Mononuclear cell (primary cell): ENCODE results near the gene LGR6. TPM values are rescaled to one million over a fixed set of nuclear protein-coding genes. Genes with fewer than 3 reads are reported as not detected.

Experiments
- H3K27me3 ChIP-seq: 2 replicates; pipeline ENCODE4 v1.6.0; 2011; ENCODE audit warnings: low read length, control low read depth; ENCODE audit not compliant: insufficient read depth
- H3K4me1 ChIP-seq: 2 replicates; pipeline ENCODE4 v1.5.1; 2011; ENCODE audit warnings: mild to moderate bottlenecking, low read length, control low read depth; ENCODE audit not compliant: insufficient read depth
- H3K4me3 ChIP-seq: 2 replicates; pipeline ENCODE4 v1.5.1; 2011; ENCODE audit warnings: mild to moderate bottlenecking, low read length, moderate library complexity
- H3K9me3 ChIP-seq: 2 replicates; pipeline ENCODE4 v1.5.1; 2011; ENCODE audit warnings: low read depth, mild to moderate bottlenecking, control low read depth, low read length
- total RNA-seq: library from RNA; depleted of rRNA; stranded (reverse); fragments of >200 nt; gene quantifications from one replicate; pipeline ENCODE4 v1.2.3, GENCODE V29; 2012

The LGR6 gene
- total RNA-seq, 1 donor: 1.3 TPM

- Histone ChIP-seq H3K27me3 (no peaks in the 10 kb centered on the region), H3K4me3 (no peak overlapping the region), H3K9me3 (no peaks in the 10 kb centered on the region), H3K4me1 (peaks cover 12% of the 10 kb centered on the region)
These were observed 98.5 kb downstream of the LGR6 start for GRCh38 chr1:202291961-202292712.

- no peaks in the 10 kb centered on the region for H3K27me3 ChIP-seq
- H3K4me3 ChIP-seq: no peak overlapping the region
- peaks cover 12% of the 10 kb centered on the region for H3K4me1 ChIP-seq
- H3K9me3 ChIP-seq: no peaks in the 10 kb centered on the region
These were observed 99.2 kb downstream of the LGR6 start for GRCh38 chr1:202292773-202293172.

GRCh38 chr1:202293569-202293968, 100.0 kb downstream of the LGR6 start:
- Histone ChIP-seq H3K4me3 (no peak overlapping the region), H3K9me3 (no peaks in the 10 kb centered on the region), H3K27me3 (no peaks in the 10 kb centered on the region), H3K4me1 (peaks cover 12% of the 10 kb centered on the region)

- no peaks in the 10 kb centered on the region for H3K4me1 ChIP-seq
- no peaks in the 10 kb centered on the region for H3K9me3 ChIP-seq
- no peaks in the 10 kb centered on the region for H3K27me3 ChIP-seq
- no peak overlapping the region for H3K4me3 ChIP-seq
These were observed 108.6 kb downstream of the LGR6 start for GRCh38 chr1:202302166-202302565.

GRCh38 chr1:202304375-202304774, 110.8 kb downstream of the LGR6 start:
- H3K4me3 ChIP-seq: no peak overlapping the region
- H3K9me3 ChIP-seq: no peaks in the 10 kb centered on the region
- H3K4me1 ChIP-seq: no peaks in the 10 kb centered on the region
- no peaks in the 10 kb centered on the region for H3K27me3 ChIP-seq

GRCh38 chr1:202305168-202305567, 111.6 kb downstream of the LGR6 start:
- Histone ChIP-seq H3K4me1 (no peaks in the 10 kb centered on the region), H3K27me3 (no peaks in the 10 kb centered on the region), H3K9me3 (no peaks in the 10 kb centered on the region), H3K4me3 (no peak overlapping the region)

GRCh38 chr1:202306535-202307345, 113.1 kb downstream of the LGR6 start:
- Histone ChIP-seq H3K4me1 (no peaks in the 10 kb centered on the region), H3K4me3 (no peak overlapping the region), H3K9me3 (no peaks in the 10 kb centered on the region), H3K27me3 (no peaks in the 10 kb centered on the region)

- no peaks in the 10 kb centered on the region for H3K4me1 ChIP-seq
- H3K4me3 ChIP-seq: no peak overlapping the region
- no peaks in the 10 kb centered on the region for H3K9me3 ChIP-seq
- no peaks in the 10 kb centered on the region for H3K27me3 ChIP-seq
These were observed 116.6 kb downstream of the LGR6 start for GRCh38 chr1:202310071-202310725.

- Histone ChIP-seq H3K4me3 (no peak overlapping the region), H3K4me1 (no peaks in the 10 kb centered on the region), H3K27me3 (no peaks in the 10 kb centered on the region), H3K9me3 (no peaks in the 10 kb centered on the region)
These were observed 117.1 kb downstream of the LGR6 start for GRCh38 chr1:202310746-202311145.

GRCh38 chr1:202311875-202312635, 118.5 kb downstream of the LGR6 start:
- Histone ChIP-seq H3K4me3 (no peak overlapping the region), H3K9me3 (no peaks in the 10 kb centered on the region), H3K27me3 (no peaks in the 10 kb centered on the region), H3K4me1 (no peaks in the 10 kb centered on the region)

- Histone ChIP-seq H3K27me3 (no peaks in the 10 kb centered on the region), H3K9me3 (no peaks in the 10 kb centered on the region), H3K4me3 (no peak overlapping the region), H3K4me1 (no peaks in the 10 kb centered on the region)
These were observed 122.1 kb downstream of the LGR6 start for GRCh38 chr1:202315576-202316168.

GRCh38 chr1:202316186-202316585, 122.6 kb downstream of the LGR6 start:
- no peaks in the 10 kb centered on the region for H3K27me3 ChIP-seq
- H3K4me1 ChIP-seq: no peaks in the 10 kb centered on the region
- H3K4me3 ChIP-seq: no peak overlapping the region

GRCh38 chr1:202317941-202318925, 124.6 kb downstream of the LGR6 start:
- Histone ChIP-seq H3K4me3 (no peak overlapping the region), H3K27me3 (no peaks in the 10 kb centered on the region), H3K4me1 (no peaks in the 10 kb centered on the region), H3K9me3 (no peaks in the 10 kb centered on the region)

More at GRCh38 chr1:202316186-202316585, 122.6 kb downstream of the LGR6 start:
- no peaks in the 10 kb centered on the region for H3K9me3 ChIP-seq
